GM19455 (cell line): ENCODE data around the gene CSNK2B.
A peak's percentile ranks its signal among the peaks of the same experiment; 100 is the strongest.

Source experiments
- ATAC-seq: cut with Tn5 transposase; IDR thresholded peaks from one replicate; pipeline ENCODE4 v1.9.1; 2021; ENCODE audit not compliant: unreplicated experiment

The CSNK2B gene

DNA sequence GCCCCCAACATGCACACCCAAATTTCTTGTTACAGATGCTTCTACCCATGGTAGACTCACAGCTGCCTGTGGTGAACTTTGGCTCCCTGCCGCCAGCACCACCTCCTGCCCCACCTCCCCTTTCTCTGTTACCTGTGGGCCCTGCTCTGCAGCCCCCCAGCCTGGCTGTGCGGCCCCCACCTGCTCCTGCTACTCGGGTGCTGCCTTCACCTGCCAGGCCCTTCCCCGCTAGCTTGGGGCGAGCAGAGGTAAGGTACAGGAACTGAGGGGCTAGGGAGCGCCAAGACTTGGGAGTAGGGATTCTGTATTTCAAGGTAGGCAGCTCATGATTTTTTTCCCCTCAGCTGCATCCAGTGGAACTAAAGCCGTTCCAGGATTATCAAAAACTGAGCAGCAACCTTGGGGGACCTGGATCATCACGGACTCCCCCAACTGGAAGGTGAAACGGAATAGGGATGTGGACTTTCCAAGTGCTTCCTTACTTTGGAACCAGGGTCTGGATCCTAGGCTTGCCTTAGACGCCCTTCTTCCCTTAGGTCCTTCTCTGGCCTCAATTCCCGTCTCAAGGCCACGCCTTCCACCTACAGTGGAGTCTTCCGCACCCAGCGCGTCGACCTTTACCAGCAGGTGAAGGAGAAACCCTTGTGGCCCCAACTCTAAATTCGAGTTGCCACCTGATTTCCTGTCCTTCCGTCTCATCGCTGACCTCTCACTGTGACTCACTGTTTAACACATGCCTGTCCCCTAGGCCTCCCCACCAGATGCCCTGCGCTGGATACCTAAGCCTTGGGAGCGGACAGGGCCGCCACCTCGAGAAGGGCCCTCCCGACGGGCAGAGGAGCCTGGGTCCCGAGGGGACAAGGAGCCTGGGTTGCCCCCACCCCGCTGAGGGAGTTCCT lies 28.9 kb upstream of the CSNK2B start:
- ATAC-seq = no peak

DNA sequence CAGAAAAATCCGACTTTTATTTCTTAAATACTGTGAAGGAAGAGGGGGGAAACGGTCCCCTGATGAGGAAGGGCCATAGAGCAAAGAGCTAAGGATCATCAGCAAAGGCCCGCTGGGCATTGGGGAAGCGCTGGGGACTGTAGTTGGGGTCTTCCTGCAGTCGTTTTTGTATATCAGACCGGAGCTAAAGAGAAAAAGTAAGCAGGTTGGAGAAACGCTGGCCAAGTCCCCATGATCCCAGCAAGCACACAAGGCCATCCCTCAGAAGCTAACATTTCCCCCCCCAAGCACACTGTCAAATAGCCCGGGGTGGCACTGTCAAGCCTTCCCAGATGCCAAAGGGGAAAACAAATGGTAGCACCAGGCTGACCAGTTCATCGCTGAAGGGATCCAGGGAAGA lies 26.8 kb upstream of the CSNK2B start:
- ATAC-seq = no peak

DNA sequence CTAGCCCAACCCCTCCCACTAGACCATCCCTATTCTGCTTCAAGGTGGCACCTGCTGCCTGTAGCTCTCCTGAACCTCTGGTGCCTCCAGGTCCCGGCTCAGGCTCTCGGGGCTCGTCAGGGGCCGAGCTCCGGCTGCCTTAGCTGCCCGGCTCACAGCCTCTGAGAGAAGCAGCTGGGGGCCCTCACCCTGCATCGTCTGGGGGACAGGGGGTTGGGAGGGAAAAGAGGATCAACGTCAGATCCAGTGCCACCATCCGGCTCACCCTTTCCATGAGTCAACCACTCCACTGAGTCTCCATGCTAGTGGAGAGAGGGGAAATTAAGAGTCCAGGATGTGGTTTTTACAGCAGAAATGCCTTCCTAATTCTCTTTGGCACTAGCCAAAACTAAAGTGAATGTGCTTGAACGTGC lies 26.4 kb upstream of the CSNK2B start:
- ATAC-seq = no peak

DNA sequence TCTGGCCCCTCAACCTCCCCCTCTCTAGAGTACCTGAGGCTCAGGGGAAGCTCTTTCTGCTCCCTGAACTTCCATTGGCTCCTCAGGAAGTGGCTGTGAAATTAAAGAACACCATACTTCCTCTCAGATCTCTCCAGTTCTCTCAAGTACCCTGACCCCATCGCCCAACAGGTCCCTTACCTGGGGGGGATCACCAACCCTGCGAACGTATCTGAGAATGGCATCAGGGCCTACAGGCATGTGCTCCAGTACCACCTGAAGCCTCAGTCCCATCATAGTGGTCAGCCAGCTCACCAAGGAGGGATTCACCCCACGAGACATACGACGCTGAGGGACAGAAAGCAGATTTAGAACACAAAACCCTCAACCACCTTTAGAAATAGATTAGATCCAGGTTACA lies 25.3 kb upstream of the CSNK2B start:
- ATAC-seq = no peak

DNA sequence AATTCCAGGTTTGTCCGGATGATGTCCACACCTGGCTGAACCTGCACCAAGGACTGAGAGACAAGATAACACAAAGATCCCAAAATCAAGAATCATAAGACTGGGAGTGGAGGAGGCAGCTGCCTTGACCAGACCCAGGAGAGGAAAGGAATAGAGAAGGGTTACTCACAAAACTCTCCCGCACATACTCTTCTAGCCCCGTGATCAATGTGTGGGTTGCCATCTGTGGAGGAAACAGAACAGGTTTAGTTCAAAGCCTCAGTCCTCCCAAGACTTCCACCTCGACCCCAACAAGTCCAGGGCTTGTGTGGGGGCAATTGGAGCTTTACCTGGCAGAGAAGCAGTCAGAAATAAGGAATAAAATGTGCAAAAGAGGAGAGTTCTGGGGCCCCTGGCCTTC lies 24.5 kb upstream of the CSNK2B start:
- ATAC-seq = no peak

DNA sequence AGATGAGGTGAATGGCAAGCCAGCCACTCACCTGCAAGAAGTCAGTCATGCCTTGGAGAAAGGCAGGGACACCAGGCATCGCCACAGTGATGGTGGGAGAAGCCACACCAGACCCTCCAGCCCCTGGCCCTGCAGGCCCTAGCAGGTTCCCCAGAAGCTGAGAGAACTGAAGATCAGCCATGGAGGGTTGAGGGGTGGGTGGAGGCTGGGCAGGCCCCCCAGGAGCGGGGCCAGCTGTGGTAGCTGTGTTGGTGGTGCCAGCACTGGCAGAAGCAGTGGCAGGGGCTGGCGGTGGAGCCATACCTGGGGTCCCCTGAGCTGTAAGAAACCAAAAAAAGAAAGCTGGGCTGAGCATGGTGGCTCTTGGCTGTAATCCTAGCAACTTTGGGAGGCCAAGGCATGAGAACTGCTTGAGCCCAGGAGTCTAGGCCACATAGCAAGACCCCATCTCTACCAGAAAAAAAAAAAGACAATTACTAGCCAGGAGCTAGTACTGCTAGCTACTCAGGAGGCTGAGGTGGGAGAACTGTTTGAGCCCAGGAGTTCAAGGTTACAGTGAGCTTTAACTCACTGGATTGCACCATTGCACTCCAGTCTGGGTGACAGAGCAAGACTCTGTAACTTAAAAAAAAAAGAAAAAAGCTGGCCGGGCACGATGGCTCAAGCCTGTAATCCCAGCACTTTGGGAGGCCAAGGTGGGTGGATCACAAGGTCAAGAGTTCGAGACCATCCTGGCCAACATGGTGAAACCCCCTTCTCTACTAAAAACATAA lies 22.9 kb upstream of the CSNK2B start:
- ATAC-seq = no peak

DNA sequence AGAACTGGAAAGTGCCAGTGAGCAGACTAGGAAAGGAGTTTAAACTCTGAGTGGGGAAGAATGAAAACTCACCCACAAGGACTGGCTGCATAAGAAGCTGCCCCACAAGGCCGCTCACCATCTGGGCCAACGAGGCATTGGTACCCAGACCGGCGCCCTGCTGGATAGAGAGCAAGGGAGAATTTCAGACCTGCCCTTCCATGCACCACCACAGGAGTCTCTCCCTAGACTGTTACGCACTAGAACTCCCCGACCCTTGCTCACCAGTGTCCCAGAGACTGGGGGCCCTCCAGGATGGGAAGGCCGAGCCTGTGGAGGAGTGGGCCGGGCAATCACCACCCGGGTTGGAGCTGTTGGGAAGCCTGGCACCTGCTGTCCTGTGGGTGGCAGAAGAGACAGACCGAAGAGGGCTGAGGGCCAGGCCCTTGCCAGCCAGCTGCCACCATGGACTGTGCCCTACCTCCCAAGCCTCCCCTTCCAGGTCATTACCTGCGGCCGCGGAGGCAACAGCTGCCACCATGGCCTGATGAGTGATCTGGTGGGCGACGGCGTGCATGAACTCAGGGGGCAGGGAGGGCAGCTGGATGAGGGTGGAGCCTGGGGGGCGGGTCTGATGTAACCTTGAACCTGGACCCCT lies 21.9 kb upstream of the CSNK2B start:
- no peak for ATAC-seq

DNA sequence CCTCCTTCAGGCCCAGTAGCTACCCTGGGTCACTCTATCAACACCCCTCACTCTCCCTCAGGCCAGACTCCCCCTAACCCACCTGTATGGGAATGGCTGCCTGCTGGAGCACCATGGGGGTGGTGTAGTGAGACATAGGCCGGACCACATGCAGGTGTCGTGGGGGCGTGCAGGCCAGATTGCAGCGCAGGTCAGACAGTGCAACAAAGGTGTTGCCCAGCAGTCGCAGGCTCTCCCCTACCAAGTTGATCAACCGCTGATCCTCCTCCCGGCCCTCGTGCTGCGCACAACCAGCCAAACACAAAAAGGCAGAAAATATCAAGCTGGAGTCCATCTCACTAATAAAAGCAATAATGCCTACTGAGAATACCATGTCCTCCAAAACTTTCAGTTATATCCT lies 20.6 kb upstream of the CSNK2B start:
- no peak for ATAC-seq

DNA sequence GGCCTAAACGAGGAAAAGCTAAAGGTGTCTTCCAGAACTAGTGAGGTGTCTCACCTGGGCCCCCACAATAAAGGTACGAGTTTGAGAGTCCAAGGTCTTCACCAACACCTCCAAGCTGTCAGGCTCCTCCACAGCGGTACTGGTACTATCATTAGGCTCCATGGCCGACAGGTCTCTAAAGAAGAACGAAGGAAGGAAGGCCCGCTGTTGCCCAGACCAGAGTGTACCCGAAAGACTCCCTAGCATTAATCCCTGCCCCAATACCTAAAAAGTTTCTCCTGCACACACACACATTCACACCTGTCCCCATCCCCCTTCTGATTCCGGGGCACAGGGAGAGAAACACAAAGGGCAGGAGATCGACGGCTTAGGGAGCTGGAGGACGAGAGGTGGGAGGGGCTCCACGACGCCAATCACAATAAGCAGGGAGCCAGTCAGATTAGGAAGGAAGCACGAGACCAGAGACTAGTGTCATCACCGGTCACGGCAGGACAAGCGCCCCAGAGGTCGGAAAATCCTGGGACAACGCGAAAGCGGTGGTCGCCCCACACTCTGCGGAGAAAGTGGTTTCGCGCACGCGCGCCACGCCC lies 14.2 kb upstream of the CSNK2B start:
- peak; percentile 26 for ATAC-seq

DNA sequence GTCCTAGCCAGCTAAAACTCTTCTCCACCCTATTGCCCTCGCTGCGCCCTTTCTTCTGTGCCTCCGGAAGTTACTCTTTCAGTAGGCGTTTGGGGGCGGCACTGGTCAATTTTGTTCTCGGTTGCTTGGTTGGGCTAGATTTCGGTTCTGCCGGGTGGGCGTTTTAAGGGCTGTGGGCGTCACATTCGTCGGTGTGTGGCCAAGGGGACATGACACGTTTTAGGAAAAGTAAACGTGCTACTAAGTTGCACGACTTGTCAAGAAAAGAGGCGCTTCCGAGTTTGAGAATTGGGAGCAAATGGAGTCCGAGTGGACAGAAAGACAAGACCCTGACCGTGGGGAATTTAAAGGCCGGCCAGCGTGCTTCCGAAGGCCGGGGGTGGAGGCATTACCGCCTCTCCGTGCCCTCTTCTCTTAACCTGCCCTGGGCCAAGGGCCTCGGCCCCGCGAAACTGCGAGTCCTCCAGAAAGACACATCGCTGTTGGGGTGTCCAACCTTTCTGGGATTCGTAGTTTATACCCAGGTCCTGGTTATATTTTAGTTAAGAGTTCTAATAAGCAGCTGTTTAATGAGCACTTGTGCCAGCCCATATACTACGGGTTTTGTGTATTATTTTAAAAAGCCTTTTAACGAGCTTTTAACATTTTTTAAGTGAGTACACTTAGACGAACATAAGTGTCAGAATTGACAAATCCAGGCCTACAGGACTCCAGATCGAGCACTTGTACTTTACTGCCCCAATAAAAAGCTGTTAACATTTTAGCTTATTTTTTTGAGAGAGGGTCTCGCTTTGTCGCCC lies 12.8 kb upstream of the CSNK2B start:
- peak; percentile 61 for ATAC-seq

DNA sequence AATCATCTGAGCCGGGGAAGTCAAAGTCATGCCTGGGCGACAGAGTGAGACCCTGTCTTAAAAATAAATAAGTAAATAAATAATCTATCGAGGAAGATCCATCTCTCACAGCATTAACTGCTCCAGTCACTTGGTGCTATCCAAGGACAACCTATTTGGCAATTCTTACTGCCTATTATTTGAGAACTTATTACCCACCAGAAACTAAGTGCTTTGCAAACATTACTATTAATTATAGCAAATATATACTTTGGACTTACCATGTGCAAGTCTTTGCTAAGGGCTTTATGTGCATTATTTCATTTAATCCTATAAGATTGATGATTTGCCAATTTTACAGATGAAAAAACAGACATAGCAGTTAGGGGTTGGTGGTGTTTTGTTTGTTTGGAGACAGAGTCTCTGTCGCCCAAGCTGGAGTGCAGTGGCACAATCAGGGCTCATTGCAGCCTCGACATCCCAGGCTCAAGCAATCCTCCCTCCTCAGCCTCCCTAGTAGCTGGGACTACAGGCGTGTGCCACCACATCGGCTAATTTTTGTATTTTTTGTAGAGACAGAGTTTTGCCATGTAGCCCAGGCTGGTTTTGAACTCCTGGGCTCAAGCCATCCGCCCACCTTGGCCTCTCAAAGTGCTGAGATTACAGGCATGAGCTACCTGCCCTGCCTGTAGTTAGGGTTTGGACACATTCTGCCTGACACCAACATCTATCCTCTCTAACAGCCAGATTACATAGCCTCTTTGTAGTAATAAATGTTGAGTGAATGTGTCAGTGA lies 11.1 kb upstream of the CSNK2B start:
- no peak for ATAC-seq

DNA sequence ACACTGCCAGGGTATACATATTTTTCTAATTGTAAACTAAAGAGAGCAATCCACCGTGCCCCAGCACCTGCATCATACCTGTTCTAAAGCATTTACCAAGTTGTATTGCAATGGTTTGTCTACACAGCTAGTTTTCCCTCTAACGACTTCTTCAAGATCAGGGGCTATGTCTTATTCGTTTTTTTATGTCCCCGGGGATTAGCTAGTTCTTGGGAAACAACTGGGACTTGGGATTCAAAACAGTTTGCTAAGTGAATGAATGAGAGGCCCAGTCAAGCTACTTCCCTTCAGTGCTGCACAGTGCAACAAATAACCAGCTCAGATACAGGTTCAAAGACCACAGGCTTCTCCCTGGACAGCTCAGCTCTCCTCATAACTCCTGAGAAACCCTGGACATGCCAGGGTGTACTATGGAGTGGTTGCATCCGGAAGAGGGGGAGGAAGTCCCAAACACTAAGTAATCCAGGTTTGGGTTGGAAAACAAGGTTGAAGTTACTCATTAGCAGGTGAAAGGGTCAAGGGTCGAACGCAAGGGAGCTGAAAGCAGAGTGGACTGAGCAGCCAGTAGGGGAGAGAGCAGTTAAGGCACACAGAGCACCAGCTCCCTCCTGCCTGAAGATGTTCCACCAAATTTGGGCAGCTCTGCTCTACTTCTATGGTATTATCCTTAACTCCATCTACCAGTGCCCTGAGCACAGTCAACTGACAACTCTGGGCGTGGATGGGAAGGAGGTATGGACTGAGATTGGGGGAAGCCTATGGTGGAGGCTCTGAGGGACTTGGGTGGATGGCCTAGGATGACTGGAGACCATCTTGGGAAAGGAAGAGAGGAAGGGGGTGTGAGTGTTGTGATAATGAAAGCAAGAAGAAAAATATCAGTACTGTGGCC lies 10.3 kb upstream of the CSNK2B start, which contains the start of gene APOM:
TSS of gene APOM (plus strand) at position 546 of the 889 bp plus-strand sequence. CDS start at position 619, 73 bp downstream.
- no peak for ATAC-seq

DNA sequence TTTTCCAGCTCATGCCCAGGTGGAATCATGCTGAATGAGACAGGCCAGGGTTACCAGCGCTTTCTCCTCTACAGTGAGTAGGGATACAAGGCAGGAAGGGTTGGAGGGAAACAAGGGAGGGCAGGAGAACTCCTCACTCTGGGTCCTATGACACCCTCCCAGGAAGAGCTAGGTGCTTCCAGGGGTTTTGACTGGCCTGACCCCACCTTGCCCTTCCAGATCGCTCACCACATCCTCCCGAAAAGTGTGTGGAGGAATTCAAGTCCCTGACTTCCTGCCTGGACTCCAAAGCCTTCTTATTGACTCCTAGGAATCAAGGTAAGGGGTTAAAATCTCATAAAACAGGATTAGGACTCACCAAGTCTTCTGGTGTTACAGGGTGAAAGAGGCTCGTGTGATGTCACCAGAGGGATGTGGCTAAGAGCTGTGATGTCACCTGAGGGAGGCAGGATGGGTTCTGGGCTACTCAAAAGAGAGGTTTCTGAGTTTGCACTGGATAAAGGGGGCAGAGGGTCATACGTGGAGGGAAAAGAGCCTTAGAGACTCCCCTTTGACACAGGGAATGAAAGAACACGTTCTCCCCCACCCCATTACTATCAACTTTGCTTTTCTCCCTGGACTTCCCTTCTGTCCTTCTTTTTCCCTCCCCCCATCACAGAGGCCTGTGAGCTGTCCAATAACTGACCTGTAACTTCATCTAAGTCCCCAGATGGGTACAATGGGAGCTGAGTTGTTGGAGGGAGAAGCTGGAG lies 8.3 kb upstream of the CSNK2B start:
- ATAC-seq = no peak

DNA sequence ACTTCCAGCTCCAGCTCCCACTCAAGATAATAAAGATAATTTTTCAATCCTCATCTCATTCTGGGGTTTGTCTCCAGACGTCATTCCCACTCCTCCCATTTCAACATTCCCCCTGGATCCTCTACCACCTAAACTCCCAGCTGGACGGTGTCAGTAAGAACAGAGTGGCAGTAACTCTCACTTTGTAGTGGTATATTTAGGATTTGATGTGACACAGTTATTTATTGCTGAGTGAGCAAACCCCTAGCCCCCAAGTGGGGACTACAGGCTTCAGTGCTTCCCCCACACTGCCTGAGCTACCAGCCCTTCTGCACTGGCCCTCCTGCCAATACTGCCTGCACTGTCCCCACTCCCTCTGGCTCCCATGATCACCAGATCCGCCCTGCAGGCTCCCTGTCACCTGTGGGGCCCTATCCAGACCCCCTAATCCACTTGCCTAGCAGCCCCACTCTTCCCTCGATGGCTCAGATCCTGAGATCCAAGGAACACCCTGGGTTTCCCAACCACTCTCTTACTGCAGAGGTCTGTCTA lies 7.7 kb upstream of the CSNK2B start:
- no peak for ATAC-seq

DNA sequence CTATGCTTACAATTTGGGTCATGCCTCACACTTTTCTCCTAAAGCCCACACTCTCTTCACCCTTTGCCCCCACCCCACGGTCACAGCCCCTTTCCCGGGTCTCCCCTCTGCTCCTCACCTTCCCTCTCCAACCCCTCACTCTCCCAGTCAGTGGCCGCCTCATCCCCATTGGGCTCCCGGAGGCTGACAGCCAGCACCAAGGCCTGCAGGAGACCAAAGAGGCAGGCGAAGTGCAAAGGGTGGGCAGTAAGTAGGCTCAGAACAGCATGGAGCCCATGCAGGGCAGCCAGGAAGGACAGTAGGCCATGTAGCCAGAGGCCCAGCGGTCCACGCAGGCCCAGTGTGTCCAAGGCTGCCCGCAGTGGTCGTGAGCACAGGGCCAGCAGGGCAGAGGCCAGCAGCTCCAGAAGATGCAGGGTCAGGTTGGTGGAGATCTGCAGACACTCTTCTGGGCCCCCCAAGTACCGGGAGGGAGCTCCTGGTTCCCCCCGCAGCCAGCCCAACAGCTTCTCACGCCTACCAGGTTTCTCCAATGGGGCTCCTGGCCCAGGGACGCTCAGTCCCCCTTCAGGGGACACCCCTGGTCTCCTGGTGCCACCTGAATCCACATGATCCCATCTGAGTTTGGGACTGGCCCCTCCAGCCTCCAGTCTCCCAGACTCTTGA lies 6.8 kb upstream of the CSNK2B start:
- no peak for ATAC-seq

DNA sequence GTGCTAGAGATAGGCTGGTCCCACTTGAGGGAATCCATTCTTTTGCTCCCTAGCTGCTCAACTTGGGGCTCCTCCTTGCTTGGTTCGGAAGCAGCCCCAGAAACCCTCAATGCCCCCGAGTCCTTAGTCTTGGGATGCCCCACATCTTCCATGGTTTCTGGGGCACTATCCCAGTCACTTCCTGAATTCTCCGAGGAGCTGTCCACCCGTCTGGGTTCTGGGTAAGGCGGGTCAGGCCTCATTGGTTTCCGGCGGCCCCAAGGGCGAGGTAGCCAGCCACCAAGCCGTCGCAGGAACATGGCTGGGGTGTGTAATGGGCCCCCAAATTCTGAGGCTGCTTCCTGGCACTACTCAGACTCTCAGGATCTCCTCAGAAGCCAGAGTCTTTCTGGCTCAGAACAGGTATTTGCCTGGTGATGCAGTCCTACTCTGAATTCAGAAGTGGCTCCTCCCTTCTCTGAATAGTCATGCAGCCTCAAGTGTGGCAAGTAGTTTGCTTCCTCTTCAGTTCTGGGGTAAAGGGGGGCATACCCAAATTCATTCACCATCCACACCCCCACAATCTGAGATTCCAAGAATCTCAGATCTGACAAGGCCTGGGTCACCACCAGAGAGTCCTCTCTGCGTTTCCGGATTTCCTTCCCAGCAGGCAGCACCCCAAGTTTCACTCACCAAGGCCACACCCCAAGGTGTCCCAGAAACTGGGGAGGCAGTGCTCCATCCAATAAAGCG lies 6.1 kb upstream of the CSNK2B start:
- ATAC-seq = peak; percentile 20
